ENCODE measurements around the gene TEX2.

DNA sequence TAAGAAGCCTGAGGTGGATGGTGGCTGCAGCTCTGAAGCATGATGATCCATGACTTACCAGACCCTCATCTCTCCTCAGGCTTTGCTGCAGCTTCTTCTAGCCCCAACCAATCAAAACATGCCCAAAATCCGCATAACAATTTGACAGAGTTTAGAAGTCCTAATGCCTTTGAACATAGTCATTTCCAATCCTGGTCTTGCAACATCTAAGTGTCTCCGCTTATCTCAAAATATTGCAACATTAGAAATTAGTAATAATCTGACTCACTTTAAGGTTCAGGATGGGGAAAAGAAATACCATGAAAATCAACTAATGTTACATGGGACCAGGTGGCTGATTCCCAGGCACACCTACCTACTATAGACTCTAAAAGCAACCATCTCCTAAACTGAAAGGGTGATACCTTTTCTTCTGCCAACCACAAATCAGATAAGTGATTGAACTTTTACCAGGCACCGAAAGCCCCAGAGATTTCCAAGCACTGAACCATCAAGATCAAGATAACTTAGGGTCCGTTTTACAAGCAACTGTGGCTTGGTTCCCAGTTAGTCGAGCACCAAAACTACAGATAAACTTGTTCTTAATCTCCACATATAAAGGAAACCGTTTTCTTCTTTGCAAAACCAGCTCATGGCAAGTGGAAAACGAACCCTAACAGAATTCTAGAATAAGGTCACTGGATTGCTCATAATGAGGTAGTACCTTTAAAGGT is 147.1 kb downstream of the TEX2 start:
- TF ChIP-seq, protein P1, sequence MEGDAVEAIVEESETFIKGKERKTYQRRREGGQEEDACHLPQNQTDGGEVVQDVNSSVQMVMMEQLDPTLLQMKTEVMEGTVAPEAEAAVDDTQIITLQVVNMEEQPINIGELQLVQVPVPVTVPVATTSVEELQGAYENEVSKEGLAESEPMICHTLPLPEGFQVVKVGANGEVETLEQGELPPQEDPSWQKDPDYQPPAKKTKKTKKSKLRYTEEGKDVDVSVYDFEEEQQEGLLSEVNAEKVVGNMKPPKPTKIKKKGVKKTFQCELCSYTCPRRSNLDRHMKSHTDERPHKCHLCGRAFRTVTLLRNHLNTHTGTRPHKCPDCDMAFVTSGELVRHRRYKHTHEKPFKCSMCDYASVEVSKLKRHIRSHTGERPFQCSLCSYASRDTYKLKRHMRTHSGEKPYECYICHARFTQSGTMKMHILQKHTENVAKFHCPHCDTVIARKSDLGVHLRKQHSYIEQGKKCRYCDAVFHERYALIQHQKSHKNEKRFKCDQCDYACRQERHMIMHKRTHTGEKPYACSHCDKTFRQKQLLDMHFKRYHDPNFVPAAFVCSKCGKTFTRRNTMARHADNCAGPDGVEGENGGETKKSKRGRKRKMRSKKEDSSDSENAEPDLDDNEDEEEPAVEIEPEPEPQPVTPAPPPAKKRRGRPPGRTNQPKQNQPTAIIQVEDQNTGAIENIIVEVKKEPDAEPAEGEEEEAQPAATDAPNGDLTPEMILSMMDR (IDR thresholded peaks at IDR 0.05; ENCODE audit: insufficient read depth, low read length, poor library complexity, severe bottlenecking), result no peak
- no peak for TF ChIP-seq EZH2phosphoT487 (conservative IDR thresholded peaks at IDR 0.05; ENCODE audit: low read length)

Data from SU-DHL-6 (cell line).